WTC11 (cell line): Measurements from ENCODE around the gene ATP2B2. TPM values are rescaled to one million over a fixed set of nuclear protein-coding genes. Genes with fewer than 3 reads are reported as not detected.
"Not testable (repeated sequence)": the region's sequence is repeated elsewhere in the genome, so short reads cannot be mapped to it uniquely, and the experiment has no call there.

Experiments
- ATAC-seq: fragments of 200-7000 bp; cut with Tn5 transposase; 2 replicates; pipeline ENCODE4 v1.10.0; 2021; ENCODE audit warnings: mild to moderate bottlenecking, moderate library complexity
- CTCF ChIA-PET: fragments of 300-600 bp; sonication (Branson Sonifier 250); formaldehyde crosslinking; loops from one replicate; lab custom pipeline; 2021; ENCODE audit warnings: antibody characterized with exemption; lab: Charles Lee
- POLR2A ChIA-PET: fragments of 350-600 bp; sonication (Branson Sonifier 250); formaldehyde crosslinking; loops from one replicate; lab custom pipeline; 2021; ENCODE audit warnings: antibody characterized with exemption; lab: Charles Lee
- DNase-seq: peaks from one replicate; pipeline ENCODE4 v3.0.0; 2021; ENCODE audit warnings: low spot score
- H3K27ac Mint-ChIP-seq: 2 replicates; pipeline ENCODE4 v1.8.0; 2021; ENCODE audit warnings: mixed read lengths
- H3K27me3 Mint-ChIP-seq: 2 replicates; pipeline ENCODE4 v1.8.0; 2021; ENCODE audit warnings: low read depth, mild to moderate bottlenecking, moderate library complexity, mixed read lengths
- H3K36me3 Mint-ChIP-seq: 2 replicates; pipeline ENCODE4 v1.8.0; 2021; ENCODE audit warnings: mixed read lengths
- H3K4me1 Mint-ChIP-seq: 2 replicates; pipeline ENCODE4 v1.8.0; 2022; ENCODE audit warnings: mixed read lengths
- H3K4me3 Mint-ChIP-seq: 2 replicates; pipeline ENCODE4 v1.8.0; 2021; ENCODE audit warnings: mild to moderate bottlenecking, moderate library complexity, mixed read lengths
- H3K9me3 Mint-ChIP-seq: 2 replicates; pipeline ENCODE4 v1.8.0; 2021; ENCODE audit warnings: mixed read lengths
- CREB1 ChIP-seq: sonication (generic); formaldehyde crosslinking; IDR thresholded peaks from 2 replicates; pipeline ENCODE4 v1.8.0; 2023; ENCODE audit warnings: mild to moderate bottlenecking, missing genetic modification reagents
- CREM ChIP-seq: sonication (generic); formaldehyde crosslinking; IDR thresholded peaks from 2 replicates; pipeline ENCODE4 v1.8.1; 2022; ENCODE audit warnings: mild to moderate bottlenecking, missing genetic modification reagents, moderate library complexity
- ETV6 ChIP-seq: sonication (generic); formaldehyde crosslinking; IDR thresholded peaks from 2 replicates; pipeline ENCODE4 v1.8.1; 2022; ENCODE audit warnings: mild to moderate bottlenecking, missing genetic modification reagents
- IRF2 ChIP-seq: sonication (generic); formaldehyde crosslinking; IDR thresholded peaks from 2 replicates; pipeline ENCODE4 v1.8.0; 2022; ENCODE audit warnings: low read depth, missing genetic modification reagents, borderline replicate concordance
- NFE2L1 ChIP-seq: sonication (generic); formaldehyde crosslinking; IDR thresholded peaks from 2 replicates; pipeline ENCODE4 v1.8.1; 2023; ENCODE audit warnings: missing genetic modification reagents
- NFYB ChIP-seq: sonication (generic); formaldehyde crosslinking; conservative IDR thresholded peaks from 2 replicates; pipeline ENCODE4 v1.8.0; 2022; ENCODE audit warnings: low read depth, missing genetic modification reagents
- NR2C2 ChIP-seq: sonication (generic); formaldehyde crosslinking; IDR thresholded peaks from 2 replicates; pipeline ENCODE4 v1.8.0; 2022; ENCODE audit warnings: mild to moderate bottlenecking, missing genetic modification reagents
- SP1 ChIP-seq: sonication (generic); formaldehyde crosslinking; conservative IDR thresholded peaks from 2 replicates; pipeline ENCODE4 v1.8.1; 2022; ENCODE audit warnings: missing genetic modification reagents
- TP53 ChIP-seq: sonication (generic); formaldehyde crosslinking; IDR thresholded peaks from 2 replicates; pipeline ENCODE4 v1.8.1; 2023; ENCODE audit warnings: mild to moderate bottlenecking, missing genetic modification reagents
- ZNF263 ChIP-seq: sonication (generic); formaldehyde crosslinking; IDR thresholded peaks from 2 replicates; pipeline ENCODE4 v1.8.1; 2022; ENCODE audit warnings: low read depth, mild to moderate bottlenecking, moderate library complexity, missing genetic modification reagents
- total RNA-seq: library from RNA; stranded (reverse); gene quantifications from 3 replicates; pipeline ENCODE4 v1.2.3, GENCODE V29; 2021
- TF ChIP-seq, protein P1 (sequence below): fragments of 250-450 bp; sonication (Bioruptor Pico); conservative IDR thresholded peaks from 2 replicates; pipeline ENCODE4 v1.9.0; 2021; ENCODE audit warnings: mild to moderate bottlenecking
- TF ChIP-seq, protein P2 (sequence below): sonication (generic); formaldehyde crosslinking; IDR thresholded peaks from 2 replicates; pipeline ENCODE4 v1.8.1; 2022; ENCODE audit warnings: missing genetic modification reagents, borderline replicate concordance
- TF ChIP-seq, protein P3 (sequence below): sonication (generic); formaldehyde crosslinking; IDR thresholded peaks from 2 replicates; pipeline ENCODE4 v1.8.0; 2022; ENCODE audit warnings: mild to moderate bottlenecking, missing genetic modification reagents
- TF ChIP-seq, protein P4 (sequence below): sonication (generic); formaldehyde crosslinking; IDR thresholded peaks from 2 replicates; pipeline ENCODE4 v1.8.1; 2023; ENCODE audit warnings: mild to moderate bottlenecking, moderate library complexity, missing genetic modification reagents

The ATP2B2 gene
- total RNA-seq, 1 experiment from 2014 or later: 0.48 TPM

DNA sequence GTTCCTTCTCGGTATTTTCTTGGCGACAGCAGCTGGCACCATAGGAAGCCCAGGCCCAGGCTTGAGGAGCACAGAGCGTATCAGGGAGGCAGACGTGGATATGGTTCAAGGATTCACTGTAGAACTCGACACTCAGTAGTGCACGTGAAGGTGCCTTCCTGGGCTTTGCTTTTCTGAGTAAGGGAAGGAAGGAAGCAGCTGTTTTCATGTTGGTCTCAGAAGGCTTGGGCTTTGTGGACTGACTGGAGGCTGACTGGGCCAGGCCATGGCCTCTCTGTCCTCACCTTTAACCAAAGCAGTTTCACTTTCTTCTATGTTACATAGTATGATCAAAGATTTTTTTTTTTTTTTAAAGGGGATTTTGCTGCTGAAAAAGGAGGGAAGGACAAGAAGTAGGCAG, 205.7 kb downstream of the ATP2B2 start (continued):
- TF ChIP-seq, protein P1, sequence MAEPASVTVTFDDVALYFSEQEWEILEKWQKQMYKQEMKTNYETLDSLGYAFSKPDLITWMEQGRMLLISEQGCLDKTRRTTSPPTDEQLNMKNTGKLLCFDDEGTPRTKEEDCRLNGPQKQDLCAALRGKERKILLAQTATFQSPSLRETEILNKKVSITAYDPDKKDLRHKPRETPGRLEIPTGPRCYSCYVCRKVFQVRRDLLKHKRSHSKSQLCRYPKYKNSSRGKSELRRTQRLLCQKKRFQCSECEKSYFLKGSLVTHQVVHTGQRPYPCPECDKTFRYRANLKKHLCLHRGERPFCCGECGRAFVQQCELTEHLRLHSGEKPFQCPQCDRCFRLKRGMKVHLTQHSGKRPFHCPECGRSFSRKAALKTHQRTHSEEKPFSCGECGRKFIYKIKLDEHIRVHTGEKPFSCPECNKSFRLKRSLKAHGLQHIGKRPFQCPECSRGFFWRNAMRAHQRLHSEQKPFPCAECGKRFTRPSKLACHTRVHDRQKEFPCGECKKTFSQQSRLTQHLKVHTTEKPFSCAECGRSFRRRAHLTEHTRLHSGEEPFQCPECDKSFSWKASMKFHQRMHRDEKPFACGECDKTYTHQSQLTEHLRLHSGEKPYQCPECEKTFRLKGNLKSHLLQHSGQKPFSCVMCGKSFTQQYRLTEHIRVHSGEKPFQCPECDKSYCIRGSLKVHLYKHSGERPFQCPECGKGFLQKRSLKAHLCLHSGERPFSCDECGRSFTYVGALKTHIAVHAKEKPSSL (CRISPR knock-in tag): no peak
- no peak for TF ChIP-seq ETV6 (CRISPR knock-in tag)
- no peak for TF ChIP-seq IRF2 (CRISPR knock-in tag)

DNA sequence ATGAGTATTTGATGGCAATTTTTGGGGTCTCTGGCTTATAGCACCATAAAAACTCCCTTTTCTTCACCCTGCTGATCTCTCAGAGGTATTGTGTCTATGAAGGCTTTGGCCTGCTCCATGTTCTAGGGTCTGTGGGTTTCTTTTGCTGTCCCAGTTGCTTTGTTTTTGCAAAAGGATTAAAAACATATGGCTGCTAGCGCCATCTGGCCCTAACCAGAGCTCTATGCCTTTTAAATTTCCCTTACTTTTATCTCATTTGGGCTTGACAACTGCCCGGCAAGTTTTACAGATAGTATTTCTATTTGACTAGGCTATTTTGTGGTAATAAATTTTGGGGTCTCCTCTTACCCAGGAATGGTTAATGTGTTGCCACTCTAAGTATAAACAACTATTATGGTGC, 206.2 kb downstream of the ATP2B2 start:
- Mint-ChIP-seq H3K4me1 (no peaks in the 10 kb centered on the region), H3K27me3 (no peaks in the 10 kb centered on the region), H3K9me3 (no peaks in the 10 kb centered on the region), H3K4me3 (no peak overlapping the region), H3K27ac (no peak overlapping the region), H3K36me3 (peaks cover 53% of the 10 kb centered on the region)
- ChIA-PET POLR2A (no interaction called here), CTCF (interaction anchor here (1.3 to 1.4 kb wide), 2 partner anchors 35 to 38 kb away, joined by 5 to 6 read pairs; no protein-coding TSS in a partner anchor)
- ATAC-seq (no peak), DNase-seq (no peak)
- TF ChIP-seq, protein P1 (CRISPR knock-in tag): no peak
- TF ChIP-seq CREM (CRISPR knock-in tag) (no peak), SP1 (CRISPR knock-in tag) (no peak)
- TF ChIP-seq, protein P2, sequence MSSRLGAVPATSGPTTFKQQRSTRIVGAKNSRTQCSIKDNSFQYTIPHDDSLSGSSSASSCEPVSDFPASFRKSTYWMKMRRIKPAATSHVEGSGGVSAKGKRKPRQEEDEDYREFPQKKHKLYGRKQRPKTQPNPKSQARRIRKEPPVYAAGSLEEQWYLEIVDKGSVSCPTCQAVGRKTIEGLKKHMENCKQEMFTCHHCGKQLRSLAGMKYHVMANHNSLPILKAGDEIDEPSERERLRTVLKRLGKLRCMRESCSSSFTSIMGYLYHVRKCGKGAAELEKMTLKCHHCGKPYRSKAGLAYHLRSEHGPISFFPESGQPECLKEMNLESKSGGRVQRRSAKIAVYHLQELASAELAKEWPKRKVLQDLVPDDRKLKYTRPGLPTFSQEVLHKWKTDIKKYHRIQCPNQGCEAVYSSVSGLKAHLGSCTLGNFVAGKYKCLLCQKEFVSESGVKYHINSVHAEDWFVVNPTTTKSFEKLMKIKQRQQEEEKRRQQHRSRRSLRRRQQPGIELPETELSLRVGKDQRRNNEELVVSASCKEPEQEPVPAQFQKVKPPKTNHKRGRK (CRISPR knock-in tag): no peak

DNA sequence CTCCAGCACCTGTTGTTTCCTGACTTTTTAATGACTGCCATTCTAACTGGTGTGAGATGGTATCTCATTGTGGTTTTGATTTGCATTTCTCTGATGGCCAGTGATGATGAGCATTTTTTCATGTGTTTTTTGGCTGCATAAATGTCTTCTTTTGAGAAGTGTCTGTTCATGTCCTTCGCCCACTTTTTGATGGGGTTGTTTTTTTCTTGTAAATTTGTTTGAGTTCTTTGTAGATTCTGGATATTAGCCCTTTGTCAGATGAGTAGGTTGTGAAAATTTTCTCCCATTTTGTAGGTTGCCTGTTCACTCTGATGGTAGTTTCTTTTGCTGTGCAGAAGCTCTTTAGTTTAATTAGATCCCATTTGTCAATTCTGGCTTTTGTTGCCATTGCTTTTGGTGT, 207.3 kb downstream of the ATP2B2 start:
- H3K4me3 Mint-ChIP-seq, ATAC-seq, POLR2A ChIA-PET, DNase-seq, CTCF ChIA-PET, H3K27ac Mint-ChIP-seq, H3K4me1 Mint-ChIP-seq, H3K27me3 Mint-ChIP-seq, H3K9me3 Mint-ChIP-seq: not testable (repeated sequence)
- peaks cover 41% of the 10 kb centered on the region for H3K36me3 Mint-ChIP-seq

DNA sequence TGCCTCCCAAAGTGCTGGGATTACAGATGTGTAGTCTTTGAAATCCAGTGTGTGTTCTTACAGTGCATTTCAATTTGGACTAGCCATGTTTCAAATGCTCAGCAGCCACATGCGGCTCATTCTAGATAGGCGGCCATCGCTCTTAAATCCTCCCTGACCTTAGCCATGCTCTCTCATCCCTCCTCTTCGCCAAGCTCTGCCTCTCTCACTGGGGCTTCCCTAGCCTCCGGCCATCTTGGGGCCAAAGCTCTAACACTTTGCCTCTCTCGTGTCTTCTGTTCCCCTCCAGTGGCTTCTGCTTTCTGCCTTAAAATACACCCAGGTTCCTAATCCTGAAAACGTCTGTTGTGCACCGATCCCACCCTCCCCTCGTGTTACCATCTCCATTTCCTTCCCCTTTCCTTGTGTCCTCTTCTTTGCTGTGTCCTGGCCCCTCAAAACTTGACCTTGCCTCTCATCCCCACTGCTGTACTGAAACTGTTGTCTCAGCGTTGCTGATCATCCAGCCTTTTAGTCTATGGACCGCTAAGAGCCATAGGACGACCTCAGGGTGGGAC, 211.3 kb downstream of the ATP2B2 start:
- CTCF ChIA-PET: no interaction called here
- no peaks in the 10 kb centered on the region for H3K27me3 Mint-ChIP-seq
- TF ChIP-seq ETV6 (CRISPR knock-in tag) (no peak), NFYB (CRISPR knock-in tag) (no peak), CREM (CRISPR knock-in tag) (no peak), NFE2L1 (no peak), NR2C2 (CRISPR knock-in tag) (no peak), CREB1 (CRISPR knock-in tag) (no peak), TP53 (CRISPR knock-in tag) (no peak), ZNF263 (no peak)
- TF ChIP-seq, protein P1 (CRISPR knock-in tag): no peak
- TF ChIP-seq, protein P3, sequence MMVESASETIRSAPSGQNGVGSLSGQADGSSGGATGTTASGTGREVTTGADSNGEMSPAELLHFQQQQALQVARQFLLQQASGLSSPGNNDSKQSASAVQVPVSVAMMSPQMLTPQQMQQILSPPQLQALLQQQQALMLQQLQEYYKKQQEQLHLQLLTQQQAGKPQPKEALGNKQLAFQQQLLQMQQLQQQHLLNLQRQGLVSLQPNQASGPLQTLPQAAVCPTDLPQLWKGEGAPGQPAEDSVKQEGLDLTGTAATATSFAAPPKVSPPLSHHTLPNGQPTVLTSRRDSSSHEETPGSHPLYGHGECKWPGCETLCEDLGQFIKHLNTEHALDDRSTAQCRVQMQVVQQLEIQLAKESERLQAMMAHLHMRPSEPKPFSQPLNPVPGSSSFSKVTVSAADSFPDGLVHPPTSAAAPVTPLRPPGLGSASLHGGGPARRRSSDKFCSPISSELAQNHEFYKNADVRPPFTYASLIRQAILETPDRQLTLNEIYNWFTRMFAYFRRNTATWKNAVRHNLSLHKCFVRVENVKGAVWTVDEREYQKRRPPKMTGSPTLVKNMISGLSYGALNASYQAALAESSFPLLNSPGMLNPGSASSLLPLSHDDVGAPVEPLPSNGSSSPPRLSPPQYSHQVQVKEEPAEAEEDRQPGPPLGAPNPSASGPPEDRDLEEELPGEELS (CRISPR knock-in tag): no peak
- TF ChIP-seq, protein P4, sequence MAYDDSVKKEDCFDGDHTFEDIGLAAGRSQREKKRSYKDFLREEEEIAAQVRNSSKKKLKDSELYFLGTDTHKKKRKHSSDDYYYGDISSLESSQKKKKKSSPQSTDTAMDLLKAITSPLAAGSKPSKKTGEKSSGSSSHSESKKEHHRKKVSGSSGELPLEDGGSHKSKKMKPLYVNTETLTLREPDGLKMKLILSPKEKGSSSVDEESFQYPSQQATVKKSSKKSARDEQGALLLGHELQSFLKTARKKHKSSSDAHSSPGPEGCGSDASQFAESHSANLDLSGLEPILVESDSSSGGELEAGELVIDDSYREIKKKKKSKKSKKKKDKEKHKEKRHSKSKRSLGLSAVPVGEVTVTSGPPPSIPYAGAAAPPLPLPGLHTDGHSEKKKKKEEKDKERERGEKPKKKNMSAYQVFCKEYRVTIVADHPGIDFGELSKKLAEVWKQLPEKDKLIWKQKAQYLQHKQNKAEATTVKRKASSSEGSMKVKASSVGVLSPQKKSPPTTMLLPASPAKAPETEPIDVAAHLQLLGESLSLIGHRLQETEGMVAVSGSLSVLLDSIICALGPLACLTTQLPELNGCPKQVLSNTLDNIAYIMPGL (CRISPR knock-in tag): no peak

More for the DNA sequence above, 211.3 kb downstream of the ATP2B2 start:
- Mint-ChIP-seq H3K4me1 (no peaks in the 10 kb centered on the region), H3K9me3 (no peaks in the 10 kb centered on the region), H3K36me3 (peaks cover 15% of the 10 kb centered on the region), H3K27ac (no peak overlapping the region), H3K4me3 (no peak overlapping the region)
- DNase-seq (no peak), ATAC-seq (no peak)
- POLR2A ChIA-PET: no interaction called here
